Measurements from ENCODE around the gene RYR2.

- no peak for TF ChIP-seq POLR2A (IDR thresholded peaks at IDR 0.05)
- TF ChIP-seq, protein P1, sequence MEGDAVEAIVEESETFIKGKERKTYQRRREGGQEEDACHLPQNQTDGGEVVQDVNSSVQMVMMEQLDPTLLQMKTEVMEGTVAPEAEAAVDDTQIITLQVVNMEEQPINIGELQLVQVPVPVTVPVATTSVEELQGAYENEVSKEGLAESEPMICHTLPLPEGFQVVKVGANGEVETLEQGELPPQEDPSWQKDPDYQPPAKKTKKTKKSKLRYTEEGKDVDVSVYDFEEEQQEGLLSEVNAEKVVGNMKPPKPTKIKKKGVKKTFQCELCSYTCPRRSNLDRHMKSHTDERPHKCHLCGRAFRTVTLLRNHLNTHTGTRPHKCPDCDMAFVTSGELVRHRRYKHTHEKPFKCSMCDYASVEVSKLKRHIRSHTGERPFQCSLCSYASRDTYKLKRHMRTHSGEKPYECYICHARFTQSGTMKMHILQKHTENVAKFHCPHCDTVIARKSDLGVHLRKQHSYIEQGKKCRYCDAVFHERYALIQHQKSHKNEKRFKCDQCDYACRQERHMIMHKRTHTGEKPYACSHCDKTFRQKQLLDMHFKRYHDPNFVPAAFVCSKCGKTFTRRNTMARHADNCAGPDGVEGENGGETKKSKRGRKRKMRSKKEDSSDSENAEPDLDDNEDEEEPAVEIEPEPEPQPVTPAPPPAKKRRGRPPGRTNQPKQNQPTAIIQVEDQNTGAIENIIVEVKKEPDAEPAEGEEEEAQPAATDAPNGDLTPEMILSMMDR (IDR thresholded peaks at IDR 0.05), result no peak
Observed at GRCh38 chr1:237763751-237764150, 721.8 kb downstream of the RYR2 start.

Measured in heart left ventricle (tissue), 13 donors.